Activated CD8-positive, alpha-beta T cell treated with anti-CD3 and anti-CD28 coated beads for 36 hours (primary cell): ENCODE measurements around the gene APOC3. TPM values are rescaled to one million over a fixed set of nuclear protein-coding genes. Genes with fewer than 3 reads are reported as not detected.

Experiments
- ATAC-seq: fragments of 200-7000 bp; cut with Tn5 transposase; one replicate; pipeline ENCODE4 v1.10.0; 2021; ENCODE audit warnings: mild to moderate bottlenecking, moderate library complexity
- CTCF ChIA-PET: fragments of 350-600 bp; sonication (Branson Sonifier 250); formaldehyde crosslinking; loops from one replicate; lab custom pipeline; 2021; ENCODE audit warnings: antibody characterized with exemption; lab: Charles Lee
- POLR2A ChIA-PET: fragments of 350-600 bp; sonication (Branson Sonifier 250); formaldehyde crosslinking; loops from one replicate; lab custom pipeline; 2021; ENCODE audit warnings: antibody characterized with exemption; lab: Charles Lee
- DNase-seq: peaks from one replicate; pipeline ENCODE4 v3.0.0-alpha.2; 2020
- H3K27ac Mint-ChIP-seq: one replicate; pipeline ENCODE4 v1.8.0; 2021; ENCODE audit warnings: mild to moderate bottlenecking, mixed read lengths
- H3K27me3 Mint-ChIP-seq: one replicate; pipeline ENCODE4 v1.8.0; 2021; ENCODE audit warnings: mixed read lengths
- H3K36me3 Mint-ChIP-seq: one replicate; pipeline ENCODE4 v1.8.0; 2021; ENCODE audit warnings: low read depth, mixed read lengths
- H3K4me1 Mint-ChIP-seq: one replicate; pipeline ENCODE4 v1.8.0; 2021; ENCODE audit warnings: low read depth, mixed read lengths
- H3K4me3 Mint-ChIP-seq: one replicate; pipeline ENCODE4 v1.8.0; 2021; ENCODE audit warnings: mild to moderate bottlenecking, moderate library complexity, mixed read lengths
- H3K9me3 Mint-ChIP-seq: one replicate; pipeline ENCODE4 v1.8.0; 2021; ENCODE audit warnings: mixed read lengths
- intact Hi-C: fragments of 100-400 bp; cut with micrococcal nuclease; formaldehyde crosslinking; loops from one replicate; pipeline ENCODE4 v1.10.0; 2022
- total RNA-seq, 2 experiments: library from RNA; stranded (reverse); gene quantifications; one replicate each; pipeline ENCODE4 v1.2.3, GENCODE V29; 2021
- TF ChIP-seq, protein P1 (sequence below): fragments of 200-600 bp; IDR thresholded peaks from one replicate; pipeline ENCODE4 v1.8.0; 2022; ENCODE audit warnings: antibody characterized with exemption, mild to moderate bottlenecking

APOC3 gene
- total RNA-seq, 2 experiments from 2014 or later = not detected

DNA sequence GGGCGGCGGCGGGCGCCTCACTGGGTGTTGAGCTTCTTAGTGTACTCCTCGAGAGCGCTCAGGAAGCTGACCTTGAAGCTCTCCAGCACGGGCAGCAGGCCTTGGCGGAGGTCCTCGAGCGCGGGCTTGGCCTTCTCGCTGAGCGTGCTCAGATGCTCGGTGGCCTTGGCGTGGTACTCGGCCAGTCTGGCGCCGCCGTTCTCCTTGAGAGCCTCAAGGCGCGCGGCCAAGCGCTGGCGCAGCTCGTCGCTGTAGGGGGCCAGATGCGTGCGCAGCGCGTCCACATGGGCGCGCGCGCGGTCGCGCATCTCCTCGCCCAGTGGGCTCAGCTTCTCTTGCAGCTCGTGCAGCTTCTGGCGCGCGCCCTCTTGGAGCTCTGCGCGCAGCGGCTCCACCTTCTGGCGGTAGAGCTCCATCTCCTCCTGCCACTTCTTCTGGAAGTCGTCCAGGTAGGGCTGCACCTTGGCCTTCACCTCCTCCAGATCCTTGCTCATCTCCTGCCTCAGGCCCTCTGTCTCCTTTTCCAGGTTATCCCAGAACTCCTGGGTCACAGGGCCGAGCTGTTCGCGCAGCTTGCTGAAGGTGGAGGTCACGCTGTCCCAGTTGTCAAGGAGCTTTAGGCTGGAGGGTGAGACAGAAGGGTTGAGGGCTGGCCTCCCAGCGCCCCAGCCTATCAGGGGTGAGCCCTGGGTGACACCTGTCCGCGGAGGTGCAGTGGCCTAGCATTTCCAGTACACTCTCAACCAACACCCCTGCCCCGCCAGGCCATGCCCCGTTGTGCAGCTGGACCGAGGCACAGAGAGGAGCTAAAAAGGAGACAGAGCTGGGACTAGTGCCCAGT lies 6.3 kb downstream of the APOC3 start:
- H3K9me3 Mint-ChIP-seq = no peaks in the 10 kb centered on the region

GRCh38 chr11:116836632-116836991 lies 6.9 kb downstream of the APOC3 start:
- Mint-ChIP-seq H3K27me3 (no peaks in the 10 kb centered on the region), H3K36me3 (no peaks in the 10 kb centered on the region), H3K4me1 (peaks cover 4% of the 10 kb centered on the region), H3K4me3 (no peak overlapping the region), H3K9me3 (no peaks in the 10 kb centered on the region), H3K27ac (no peak overlapping the region)
- DNase-seq (no peak), ATAC-seq (no peak)
- CTCF ChIA-PET = interaction anchor here (1.0 to 4.3 kb wide), 36 partner anchors 9 to 391 kb away, joined by 3 to 167 read pairs (median 6); partner anchors contain the start of genes APOA4, APOA5 and ZPR1
- TF ChIP-seq, protein P1, sequence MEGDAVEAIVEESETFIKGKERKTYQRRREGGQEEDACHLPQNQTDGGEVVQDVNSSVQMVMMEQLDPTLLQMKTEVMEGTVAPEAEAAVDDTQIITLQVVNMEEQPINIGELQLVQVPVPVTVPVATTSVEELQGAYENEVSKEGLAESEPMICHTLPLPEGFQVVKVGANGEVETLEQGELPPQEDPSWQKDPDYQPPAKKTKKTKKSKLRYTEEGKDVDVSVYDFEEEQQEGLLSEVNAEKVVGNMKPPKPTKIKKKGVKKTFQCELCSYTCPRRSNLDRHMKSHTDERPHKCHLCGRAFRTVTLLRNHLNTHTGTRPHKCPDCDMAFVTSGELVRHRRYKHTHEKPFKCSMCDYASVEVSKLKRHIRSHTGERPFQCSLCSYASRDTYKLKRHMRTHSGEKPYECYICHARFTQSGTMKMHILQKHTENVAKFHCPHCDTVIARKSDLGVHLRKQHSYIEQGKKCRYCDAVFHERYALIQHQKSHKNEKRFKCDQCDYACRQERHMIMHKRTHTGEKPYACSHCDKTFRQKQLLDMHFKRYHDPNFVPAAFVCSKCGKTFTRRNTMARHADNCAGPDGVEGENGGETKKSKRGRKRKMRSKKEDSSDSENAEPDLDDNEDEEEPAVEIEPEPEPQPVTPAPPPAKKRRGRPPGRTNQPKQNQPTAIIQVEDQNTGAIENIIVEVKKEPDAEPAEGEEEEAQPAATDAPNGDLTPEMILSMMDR = no peak
- intact Hi-C loops = loop anchor here (5.0 kb wide), 1 partner anchor 44 kb away; the partner anchor contains the start of gene APOA5
- POLR2A ChIA-PET = interaction anchor here (1.0 to 2.1 kb wide), 7 partner anchors 10 to 65 kb away, joined by 3 to 17 read pairs (median 3); partner anchors contain the start of gene BUD13

More for the DNA sequence above, 6.3 kb downstream of the APOC3 start:
- no peaks in the 10 kb centered on the region for H3K27me3 Mint-ChIP-seq
- peak overlapping the region; percentile 72 for H3K4me3 Mint-ChIP-seq
- POLR2A ChIA-PET = interaction anchor here (0.7 to 2.1 kb wide), 15 partner anchors 10 to 337 kb away, joined by 3 to 17 read pairs (median 3); partner anchors contain the start of genes BUD13 and ZPR1
- H3K36me3 Mint-ChIP-seq = no peaks in the 10 kb centered on the region
- peak; percentile 97 for ATAC-seq
- intact Hi-C loops = loop anchor here (5.0 kb wide), 1 partner anchor 44 kb away; the partner anchor contains the start of gene APOA5
- H3K4me1 Mint-ChIP-seq = peaks cover 4% of the 10 kb centered on the region
- CTCF ChIA-PET = interaction anchor here (0.6 to 4.3 kb wide), 55 partner anchors 9 to 1724 kb away, joined by 3 to 167 read pairs (median 5); partner anchors contain the start of genes APOA4, APOA5, BUD13 and ZPR1
- DNase-seq = peak; percentile 89
- H3K27ac Mint-ChIP-seq = peak overlapping the region; percentile 34
- TF ChIP-seq, protein P1 = peak; percentile 65

DNA sequence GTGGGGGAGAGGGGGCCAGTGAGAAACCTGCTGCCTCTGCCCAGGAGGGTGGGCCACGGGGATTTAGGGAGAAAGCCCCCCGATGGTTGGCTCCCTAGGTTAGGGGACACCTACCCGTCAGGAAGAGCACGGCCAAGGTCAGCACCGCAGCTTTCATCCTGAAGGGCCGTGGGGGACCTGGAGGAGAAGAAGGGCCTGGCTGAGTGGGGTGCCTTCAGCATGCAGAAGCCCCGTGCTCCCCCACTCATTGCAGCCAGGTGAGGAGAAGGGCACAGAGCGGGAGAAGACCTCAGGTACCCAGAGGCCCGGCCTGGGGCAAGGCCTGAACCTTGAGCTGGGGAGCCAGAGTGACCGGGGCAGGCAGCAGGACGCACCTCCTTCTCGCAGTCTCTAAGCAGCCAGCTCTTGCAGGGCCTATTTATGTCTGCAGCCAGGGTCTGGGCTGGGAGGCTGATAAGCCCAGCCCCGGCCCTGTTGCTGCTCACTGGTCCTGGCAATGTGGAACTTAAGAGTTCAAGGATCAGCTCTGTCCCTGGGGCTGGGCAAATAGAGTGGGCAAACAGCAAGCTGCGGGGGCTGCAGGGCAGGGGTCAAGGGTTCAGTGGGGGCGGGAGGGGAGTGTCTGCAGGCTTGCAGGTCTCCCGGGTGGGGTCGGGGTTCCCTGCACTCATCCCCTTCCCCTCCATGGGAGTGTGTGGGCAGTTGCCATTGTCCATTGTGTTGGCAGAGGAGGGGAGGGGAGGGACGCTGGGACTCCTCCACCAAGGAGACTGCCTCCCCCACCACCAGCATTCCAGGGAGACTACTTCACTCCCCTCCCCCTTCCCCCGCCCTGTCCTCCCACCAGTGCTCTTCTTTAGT lies 7.8 kb downstream of the APOC3 start, which contains the start of gene APOA1:
Gene APOA1, minus strand, starts transcription at position 392 of the 861 bp plus-strand sequence. Its CDS starts 235 bp downstream, at position 157.
- intact Hi-C loops = loop anchor here (5.0 kb wide), 1 partner anchor 45 kb away; the partner anchor contains the start of gene APOA5
- Mint-ChIP-seq H3K9me3 (no peaks in the 10 kb centered on the region), H3K4me3 (no peak within 1 kb of the TSS), H3K4me1 (peaks cover 4% of the 10 kb centered on the region), H3K27ac (no peak within 1 kb of the TSS), H3K27me3 (no peaks in the 10 kb centered on the region), H3K36me3 (no peaks in the 10 kb centered on the region)
- ChIA-PET CTCF (interaction anchor here (1.0 to 4.3 kb wide), 8 partner anchors 15 to 308 kb away, joined by 3 to 167 read pairs (median 9); partner anchors contain the start of genes APOA5 and ZPR1), POLR2A (interaction anchor here (0.6 to 2.1 kb wide), 5 partner anchors 15 to 64 kb away, joined by 3 to 17 read pairs (median 3); partner anchors contain the start of gene BUD13)
- TF ChIP-seq, protein P1 = no peak
- ATAC-seq (no peak), DNase-seq (no peak)

- Mint-ChIP-seq H3K27ac (no peak overlapping the region), H3K9me3 (no peaks in the 10 kb centered on the region), H3K4me3 (no peak overlapping the region), H3K4me1 (peaks cover 4% of the 10 kb centered on the region), H3K36me3 (no peaks in the 10 kb centered on the region), H3K27me3 (no peaks in the 10 kb centered on the region)
- DNase-seq = no peak
- CTCF ChIA-PET = interaction anchor here (1.8 to 4.5 kb wide), 3 partner anchors 48 to 268 kb away, joined by 6 to 167 read pairs (median 17); partner anchors contain the start of genes APOA5 and ZPR1
- intact Hi-C loops = loop anchor here (5.0 kb wide), 1 partner anchor 46 kb away; the partner anchor contains the start of gene APOA5
- POLR2A ChIA-PET = interaction anchor here (0.8 to 0.9 kb wide), 2 partner anchors 14 to 17 kb away, joined by 3 read pairs; no protein-coding TSS in a partner anchor
- ATAC-seq = no peak
- TF ChIP-seq, protein P1 = no peak
These were observed 8.8 kb downstream of the APOC3 start for GRCh38 chr11:116838321-116839084.
